SK-N-SH (cell line): ENCODE measurements around the gene P3H2. TPM values are rescaled to one million over a fixed set of nuclear protein-coding genes. Genes with fewer than 3 reads are reported as not detected.

Source experiments
- CTCF ChIA-PET: fragments of 300-600, 350-600 bp; formaldehyde crosslinking; extraction: SDS; loops from one replicate; lab custom pipeline; 2021; lab: Yijun Ruan, JAX
- POLR2A ChIA-PET: fragments of 350-600 bp; sonication (Branson Sonifier 250); formaldehyde crosslinking; extraction: SDS; loops from one replicate; lab custom pipeline; 2020; ENCODE audit warnings: antibody characterized with exemption, inconsistent platforms; lab: Yijun Ruan, JAX
- DNase-seq: peaks from one replicate; pipeline ENCODE4 v3.0.0; 2012
- H2AFZ ChIP-seq: fragments of 200-600 bp; sonication (generic); 2 replicates; pipeline ENCODE4 v1.8.1; 2016; ENCODE audit warnings: antibody characterized with exemption, mild to moderate bottlenecking, low read depth
- H3F3A ChIP-seq: fragments of 200-600 bp; sonication (generic); replicated peaks from 2 replicates; pipeline ENCODE3; 2016; ENCODE audit warnings: antibody characterized with exemption, mild to moderate bottlenecking; ENCODE audit not compliant: insufficient read depth
- H3K27ac ChIP-seq, 2 experiments: fragments of 200-500 bp in 1 of 2; fragments of 200-600 bp in 1 of 2; sonication (Bioruptor generic) in 1 of 2; sonication (generic), shearing (Covaris generic) in 1 of 2; 2 replicates each; pipeline versions ENCODE4 v1.5.1 to v1.6.1; 2014 to 2016; ENCODE audit warnings: low read depth in 2 of 2, inconsistent platforms in 1 of 2, low read length in 1 of 2, mild to moderate bottlenecking in 1 of 2, mixed read lengths in 1 of 2
- H3K27me3 ChIP-seq: fragments of 200-600 bp; sonication (generic), shearing (Covaris generic); 2 replicates; pipeline ENCODE4 v1.6.1; 2016; ENCODE audit warnings: mixed run types; ENCODE audit not compliant: insufficient read depth
- H3K36me3 ChIP-seq, 2 experiments: fragments of 200-500 bp in 1 of 2; fragments of 200-600 bp in 1 of 2; sonication (Bioruptor generic) in 1 of 2; sonication (generic) in 1 of 2; replicated peaks in 1 of 2; 2 replicates each; pipeline versions ENCODE3 to v1.5.1; 2014 to 2016; ENCODE audit warnings: low read length in 1 of 2, mild to moderate bottlenecking in 1 of 2; ENCODE audit not compliant: insufficient read depth in 2 of 2, control insufficient read depth in 1 of 2
- H3K4me1 ChIP-seq, 2 experiments: fragments of 200-500 bp in 1 of 2; fragments of 200-600 bp in 1 of 2; sonication (Bioruptor generic) in 1 of 2; sonication (generic), shearing (Covaris generic) in 1 of 2; 2 replicates each; pipeline versions ENCODE4 v1.5.1 to v1.6.1; 2014 to 2016; ENCODE audit warnings: low read depth in 1 of 2, low read length in 1 of 2, mixed run types in 1 of 2; ENCODE audit not compliant: insufficient read depth in 2 of 2, control insufficient read depth in 1 of 2
- H3K4me2 ChIP-seq: fragments of 200-600 bp; sonication (generic), shearing (Covaris generic); 2 replicates; pipeline ENCODE4 v1.6.1; 2017; ENCODE audit warnings: mixed run types
- H3K4me3 ChIP-seq, 2 experiments: fragments of 200-500 bp in 1 of 2; fragments of 200-600 bp in 1 of 2; sonication (Bioruptor generic) in 1 of 2; sonication (generic), shearing (Covaris generic) in 1 of 2; 2 replicates each; pipeline versions ENCODE4 v1.5.1 to v1.8.1; 2014 to 2016; ENCODE audit warnings: low read depth in 2 of 2, inconsistent platforms in 1 of 2, low read length in 1 of 2, mild to moderate bottlenecking in 1 of 2, mixed read lengths in 1 of 2, moderate library complexity in 1 of 2
- H3K79me2 ChIP-seq: fragments of 200-600 bp; sonication (generic); 2 replicates; pipeline ENCODE4 v1.8.1; 2017; ENCODE audit warnings: mild to moderate bottlenecking; ENCODE audit not compliant: insufficient read depth
- H3K9ac ChIP-seq: fragments of 200-600 bp; sonication (generic); 2 replicates; pipeline ENCODE4 v1.6.1; 2017; ENCODE audit warnings: mixed run types
- H3K9me2 ChIP-seq: fragments of 200-600 bp; sonication (generic); 2 replicates; pipeline ENCODE4 v1.6.1; 2017; ENCODE audit warnings: mixed run types
- H3K9me3 ChIP-seq: fragments of 200-600 bp; sonication (generic); 2 replicates; pipeline ENCODE4 v1.6.1; 2017; ENCODE audit warnings: mixed run types, mild to moderate bottlenecking, moderate library complexity
- H4K20me1 ChIP-seq: fragments of 200-600 bp; sonication (generic); 2 replicates; pipeline ENCODE4 v1.6.1; 2017; ENCODE audit warnings: mild to moderate bottlenecking, mixed run types; ENCODE audit not compliant: insufficient read depth
- FOSL2 ChIP-seq: IDR thresholded peaks from 2 replicates; pipeline ENCODE4 v1.4.0; 2012; ENCODE audit warnings: low read depth, mild to moderate bottlenecking, moderate library complexity, borderline replicate concordance
- FOXM1 ChIP-seq: IDR thresholded peaks from 2 replicates; pipeline ENCODE4 v1.4.0; 2012; ENCODE audit warnings: low read depth, mild to moderate bottlenecking
- GABPA ChIP-seq: IDR thresholded peaks from 2 replicates; pipeline ENCODE4 v1.4.0; 2012; ENCODE audit warnings: low read depth, mild to moderate bottlenecking
- MAX ChIP-seq: IDR thresholded peaks from 2 replicates; pipeline ENCODE4 v1.4.0; 2012; ENCODE audit warnings: low read depth
- MXI1 ChIP-seq: IDR thresholded peaks from 2 replicates; pipeline ENCODE4 v1.6.1; 2012; ENCODE audit warnings: mild to moderate bottlenecking, low read depth, low read length, improper control_type of control experiment
- PBX3 ChIP-seq: IDR thresholded peaks from 2 replicates; pipeline ENCODE4; 2012
- POLR2AphosphoS5 ChIP-seq: IDR thresholded peaks from 2 replicates; pipeline ENCODE4 v1.6.1; 2012; ENCODE audit warnings: low read depth, low read length
- RAD21 ChIP-seq: IDR thresholded peaks from 2 replicates; pipeline ENCODE4 v1.6.1; 2012; ENCODE audit warnings: mild to moderate bottlenecking, low read length
- RCOR1 ChIP-seq: fragments of 150-350 bp; IDR thresholded peaks from 2 replicates; pipeline ENCODE4 v1.6.1; 2017; ENCODE audit warnings: antibody characterized with exemption, low read length
- REST ChIP-seq: IDR thresholded peaks from 2 replicates; pipeline ENCODE4 v1.6.1; 2012; ENCODE audit warnings: mild to moderate bottlenecking, low read depth, low read length, moderate library complexity
- SIN3A ChIP-seq: IDR thresholded peaks from 2 replicates; pipeline ENCODE4 v1.6.1; 2012; ENCODE audit warnings: low read depth, mild to moderate bottlenecking, low read length, moderate library complexity, borderline replicate concordance
- SMC3 ChIP-seq: IDR thresholded peaks from 2 replicates; pipeline ENCODE4 v1.6.1; 2012; ENCODE audit warnings: low read depth, low read length, improper control_type of control experiment
- TAF1 ChIP-seq: IDR thresholded peaks from 2 replicates; pipeline ENCODE4 v1.6.1; 2012; ENCODE audit warnings: low read depth, mild to moderate bottlenecking, low read length, moderate library complexity, borderline replicate concordance
- TCF12 ChIP-seq: IDR thresholded peaks from 2 replicates; pipeline ENCODE4 v1.4.0; 2012
- TEAD4 ChIP-seq: IDR thresholded peaks from 2 replicates; pipeline ENCODE4 v1.4.0; 2012; ENCODE audit warnings: mild to moderate bottlenecking, borderline replicate concordance; ENCODE audit not compliant: insufficient read depth
- USF2 ChIP-seq: fragments of 150-350 bp; IDR thresholded peaks from 2 replicates; pipeline ENCODE4 v1.6.1; 2017; ENCODE audit warnings: antibody characterized with exemption, low read length, low read depth, borderline replicate concordance
- YY1 ChIP-seq: IDR thresholded peaks from 2 replicates; pipeline ENCODE4 v1.4.0; 2012; ENCODE audit warnings: low read depth, mild to moderate bottlenecking
- ZBTB33 ChIP-seq: IDR thresholded peaks from 2 replicates; pipeline ENCODE4 v1.4.0; 2012; ENCODE audit warnings: low read depth, borderline replicate concordance
- WGBS: methylation state at CpG from one replicate; pipeline ENCODE4 v1.1.6; 2017; ENCODE audit warnings: low lambda C conversion rate; 5-methylcytosine and 5-hydroxymethylcytosine counted together
- polyA plus RNA-seq, 3 experiments: library from polyadenylated mRNA; depleted of rRNA; stranded (reverse); fragments of >200 nt; gene quantifications; 2 replicates each; pipeline ENCODE4 v1.2.3, GENCODE V29; 2012

P3H2 gene
- polyA plus RNA-seq, 1 of the 3 experiments (the other 2 are of a cell fraction), result 2.8 TPM

GRCh38 chr3:190077395-190078045 is 43.2 kb downstream of the P3H2 start:
- Histone ChIP-seq H3K27me3 (no peaks in the 10 kb centered on the region), H3K4me1 (peaks cover 3 to 16% of the 10 kb centered on the region in 2 experiments; a peak in 3 of 4 replicates), H3K9me2 (no peaks in the 10 kb centered on the region), H3F3A (peaks cover 17% of the 10 kb centered on the region), H3K79me2 (no peaks in the 10 kb centered on the region), H2AFZ (peak overlapping the region; percentile 58), H3K27ac (peak overlapping the region; percentile 9 to 89; a peak in 3 of 4 replicates), H3K4me3 (no peak overlapping the region), H3K9ac (peak overlapping the region; percentile 40; the same call in 1 of the 2 replicates), H3K9me3 (no peaks in the 10 kb centered on the region), H3K36me3 (no peaks in the 10 kb centered on the region), H3K4me2 (no peak overlapping the region), H4K20me1 (no peaks in the 10 kb centered on the region)
- 77% methylated on average over 1 of the region's 1 CpG for WGBS
- TF ChIP-seq MAX (no peak), SMC3 (no peak), POLR2AphosphoS5 (no peak)
- CTCF ChIA-PET, result no interaction called here
- POLR2A ChIA-PET, result no interaction called here
- DNase-seq, result no peak

GRCh38 chr3:190076601-190077394 is 43.9 kb downstream of the P3H2 start:
- ChIA-PET CTCF (no interaction called here), POLR2A (no interaction called here)
- no peak for DNase-seq
- peak overlapping the region; percentile 58; the same call in 1 of the 2 replicates for H3K9ac ChIP-seq
- no peak overlapping the region; a peak in 1 of 4 replicates for H3K4me3 ChIP-seq
- no peaks in the 10 kb centered on the region for H3K9me2 ChIP-seq
- no peaks in the 10 kb centered on the region for H3K9me3 ChIP-seq
- peak overlapping the region; percentile 53 to 89; a peak in 3 of 4 replicates for H3K27ac ChIP-seq
- 5% methylated on average over 1 of the region's 1 CpG for WGBS
- H3K4me1 ChIP-seq, result peaks cover 3 to 16% of the 10 kb centered on the region in 2 experiments; a peak in 3 of 4 replicates
- H3F3A ChIP-seq, result peaks cover 17% of the 10 kb centered on the region
- no peaks in the 10 kb centered on the region for H3K27me3 ChIP-seq
- peak overlapping the region; percentile 58 for H2AFZ ChIP-seq
- H3K4me2 ChIP-seq, result peak overlapping the region; percentile 55
- H3K36me3 ChIP-seq, result no peaks in the 10 kb centered on the region
- H4K20me1 ChIP-seq, result no peaks in the 10 kb centered on the region
- H3K79me2 ChIP-seq, result no peaks in the 10 kb centered on the region
- TF ChIP-seq ZBTB33 (no peak), RCOR1 (no peak), MXI1 (no peak), GABPA (no peak), RAD21 (no peak), TEAD4 (peak; percentile 91), SMC3 (no peak), YY1 (no peak), FOXM1 (no peak), REST (no peak), PBX3 (peak; percentile 92), FOSL2 (peak; percentile 85), TCF12 (peak; percentile 72), TAF1 (no peak), SIN3A (0 out of 2 replicates have a peak, but pooled peaks have one; percentile 30), USF2 (no peak)
